NCI-H1048 (cell line): ENCODE data around the gene R3HDM2.
"Not testable (repeated sequence)": the region's sequence is repeated elsewhere in the genome, so short reads cannot be mapped to it uniquely, and the experiment has no call there.

Source experiments
- DNase-seq: peaks from one replicate; lab custom pipeline; 2025; lab: John Stamatoyannopoulos, UW

The R3HDM2 gene

GRCh38 chr12:57426948-57427347, 3.9 kb downstream of the R3HDM2 start:
- DNase-seq, result not testable (repeated sequence)

DNA sequence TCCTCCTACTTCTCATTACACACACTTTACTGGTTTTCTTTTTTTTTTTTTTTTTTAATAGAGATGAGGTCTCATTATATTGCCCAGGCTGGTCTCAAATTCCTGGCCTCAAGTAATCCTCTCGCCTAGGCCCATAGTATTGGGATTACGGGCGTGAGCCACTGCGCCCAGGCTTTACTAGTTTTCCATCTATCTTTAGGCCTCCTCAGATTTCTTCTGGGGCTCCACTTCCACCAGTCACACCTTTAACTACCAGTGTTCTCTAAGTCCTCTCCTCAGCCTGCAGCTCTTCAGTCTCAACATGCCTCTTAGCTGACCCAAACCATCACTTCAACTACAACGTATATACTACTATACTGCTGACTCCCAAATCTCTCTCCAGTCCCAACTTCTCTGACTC, 10.4 kb downstream of the R3HDM2 start:
- no peak for DNase-seq

DNA sequence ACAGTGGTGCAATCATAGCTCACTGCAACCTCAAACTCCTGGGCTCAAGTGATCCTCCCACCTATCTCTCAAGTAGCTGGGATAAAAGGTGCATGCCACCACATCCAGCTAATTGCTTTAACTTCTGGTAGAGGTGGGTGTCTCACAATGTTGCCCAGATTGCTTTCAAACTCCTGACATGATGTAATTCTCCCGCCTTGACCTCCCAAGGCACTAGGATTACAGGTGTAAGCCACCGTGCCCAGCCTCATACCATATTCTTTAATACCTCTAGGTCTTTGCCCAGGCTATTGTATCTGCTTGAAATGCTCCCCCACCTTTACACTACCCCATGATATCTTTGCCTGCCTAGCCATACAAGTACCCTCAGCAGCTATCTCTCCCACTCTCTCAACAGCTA, 11.3 kb downstream of the R3HDM2 start:
- DNase-seq, result no peak

GRCh38 chr12:57418255-57418654, 12.6 kb downstream of the R3HDM2 start:
- DNase-seq, result no peak

GRCh38 chr12:57416039-57416996, 14.5 kb downstream of the R3HDM2 start:
- DNase-seq, result no peak

DNA sequence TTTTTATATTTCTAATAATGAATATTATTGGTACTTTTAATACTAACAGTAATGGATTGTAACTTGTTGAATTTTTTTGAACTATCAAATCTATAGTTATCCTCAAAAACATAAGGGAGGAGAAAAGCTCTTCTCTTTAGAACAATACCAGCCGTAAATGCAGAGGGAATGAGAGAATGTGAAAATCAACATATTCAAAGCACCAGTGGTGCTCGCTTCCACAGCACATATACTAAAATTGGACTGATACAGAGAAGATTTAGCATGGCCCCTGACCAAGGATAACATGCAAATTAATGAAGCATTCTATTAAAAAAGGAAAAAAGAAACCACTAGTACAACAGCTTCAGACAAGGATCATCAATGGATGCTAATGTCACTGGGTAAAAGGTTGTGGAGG, 15.8 kb downstream of the R3HDM2 start:
- no peak for DNase-seq

GRCh38 chr12:57414160-57414559, 16.7 kb downstream of the R3HDM2 start:
- DNase-seq, result not testable (repeated sequence)

DNA sequence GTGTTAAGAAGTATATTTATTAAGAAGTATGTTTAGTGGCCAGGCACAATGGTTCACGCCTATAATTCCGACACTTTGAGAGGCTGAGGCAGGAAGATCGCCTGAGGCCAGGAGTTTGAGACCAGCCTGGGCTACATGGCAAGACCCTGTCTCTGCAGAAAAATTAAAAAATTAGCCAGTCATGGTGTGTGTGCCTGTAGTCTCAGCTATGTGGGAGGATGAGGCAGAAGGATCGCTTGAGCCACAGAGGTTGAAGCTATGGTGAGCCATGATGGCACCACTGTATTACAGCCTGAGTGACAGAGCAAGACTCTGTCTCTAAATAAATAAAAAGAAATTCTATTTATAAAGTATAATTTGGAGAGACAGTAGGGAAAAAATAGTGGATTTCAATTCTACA, 20.3 kb downstream of the R3HDM2 start:
- no peak for DNase-seq

DNA sequence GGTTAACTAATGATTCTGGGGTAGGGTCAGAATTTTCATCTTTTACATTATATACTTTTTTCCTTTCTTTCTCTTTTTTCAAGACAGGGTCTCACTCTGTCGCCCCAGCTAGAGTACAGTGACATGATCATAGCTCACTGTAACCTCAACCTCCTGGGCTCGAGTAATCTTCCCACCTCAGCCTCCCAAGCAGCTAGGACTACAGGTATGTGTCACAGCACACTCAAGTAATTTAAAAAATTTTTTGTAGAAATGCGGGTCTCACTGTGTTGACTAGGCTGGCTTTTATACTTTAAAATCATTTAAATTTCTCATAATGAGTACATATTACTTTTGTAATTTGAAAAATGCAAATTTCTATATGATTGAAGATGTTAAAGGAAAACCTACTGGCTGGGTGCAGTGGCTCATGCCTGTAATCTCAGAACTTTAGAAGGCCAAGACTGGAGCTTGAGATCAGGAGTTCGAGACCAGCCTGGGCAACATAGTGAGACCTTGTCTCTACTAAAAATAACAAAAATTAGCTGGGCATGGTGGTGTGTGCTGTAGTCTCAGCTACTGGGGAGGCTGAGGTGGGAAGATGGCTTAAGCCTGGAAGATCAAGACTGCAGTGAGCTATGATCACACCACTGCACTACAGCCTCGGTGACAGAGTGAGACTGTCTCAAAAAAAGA, 25.7 kb downstream of the R3HDM2 start:
- no peak for DNase-seq

- not testable (repeated sequence) for DNase-seq
These were observed 28.7 kb downstream of the R3HDM2 start for GRCh38 chr12:57402156-57402555.

DNA sequence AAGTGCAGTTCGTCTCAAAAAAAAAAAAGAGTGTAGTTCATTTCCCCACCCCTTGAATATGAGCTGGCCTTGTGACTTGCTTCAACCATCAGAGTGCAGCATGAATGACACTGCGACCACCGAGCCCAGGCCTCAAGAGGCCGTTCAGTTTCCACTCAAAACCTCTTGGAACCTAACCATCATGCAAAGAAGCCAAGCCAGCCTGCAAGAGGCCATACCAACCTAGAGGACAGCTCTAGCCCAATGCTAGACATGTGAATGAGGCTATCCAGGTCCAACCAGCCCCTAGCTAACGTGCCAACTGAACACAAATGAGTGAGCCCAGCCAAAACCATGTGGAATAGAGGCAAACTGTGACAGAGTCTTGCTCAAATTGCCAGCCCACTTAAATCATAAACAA, 29.7 kb downstream of the R3HDM2 start:
- DNase-seq, result no peak

- not testable (repeated sequence) for DNase-seq
These were observed 31.0 kb downstream of the R3HDM2 start for GRCh38 chr12:57399718-57400463.

- no peak for DNase-seq
These were observed 33.4 kb downstream of the R3HDM2 start for GRCh38 chr12:57397441-57397840.

DNA sequence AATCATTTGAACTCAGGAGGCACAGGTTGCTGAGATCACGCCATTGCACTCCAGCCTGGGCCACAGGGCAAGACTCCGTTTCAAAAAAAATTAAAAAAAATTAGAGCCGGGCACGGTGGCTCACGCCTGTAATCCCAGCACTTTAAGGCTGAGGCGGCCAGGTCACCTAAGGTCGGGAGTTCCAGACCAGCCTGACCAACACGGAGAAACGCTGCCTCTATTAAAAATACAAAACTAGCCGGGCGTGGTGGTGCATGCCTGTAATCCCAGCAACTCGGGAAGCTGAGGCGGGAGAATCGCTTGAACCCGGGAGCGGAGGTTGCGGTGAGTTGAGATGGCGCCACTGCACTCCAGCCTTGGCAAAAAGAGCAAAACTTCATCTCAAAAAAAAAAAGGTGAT, 35.7 kb downstream of the R3HDM2 start:
- DNase-seq, result no peak

GRCh38 chr12:57390174-57390573, 40.7 kb downstream of the R3HDM2 start:
- DNase-seq, result no peak

- DNase-seq, result no peak
These were observed 41.8 kb downstream of the R3HDM2 start for GRCh38 chr12:57389033-57389432.

GRCh38 chr12:57388425-57388824, 42.4 kb downstream of the R3HDM2 start:
- DNase-seq, result no peak

- no peak for DNase-seq
These were observed 44.6 kb downstream of the R3HDM2 start for GRCh38 chr12:57386187-57386720.

GRCh38 chr12:57385586-57385985, 45.3 kb downstream of the R3HDM2 start:
- DNase-seq, result no peak

- no peak for DNase-seq
These were observed 46.4 kb downstream of the R3HDM2 start for GRCh38 chr12:57384478-57384877.

DNA sequence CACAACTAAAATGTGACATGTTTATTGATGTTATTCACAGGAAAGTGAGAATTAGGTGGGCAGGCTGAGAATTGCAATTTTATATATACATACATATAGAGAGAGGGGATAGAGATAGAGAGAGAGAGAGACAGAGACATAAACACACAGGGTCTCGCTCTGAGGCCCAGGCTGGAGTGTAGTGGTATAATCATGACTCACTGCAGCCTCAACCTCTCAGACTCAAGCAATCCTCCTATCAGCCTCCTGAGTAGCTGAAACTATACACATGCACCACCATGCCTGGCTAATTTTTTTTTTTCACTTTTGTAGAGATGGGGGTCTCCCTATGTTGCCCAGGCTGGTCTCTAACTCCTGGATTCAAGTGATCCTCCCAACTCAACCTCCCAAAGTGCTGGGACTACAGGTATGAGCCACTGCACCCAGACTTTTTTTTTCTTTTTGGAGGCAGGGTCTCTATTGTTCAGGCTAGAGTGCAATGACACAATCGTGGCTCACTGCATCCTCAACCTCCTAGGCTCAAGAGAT, 49.1 kb downstream of the R3HDM2 start:
- no peak for DNase-seq

- DNase-seq, result no peak
These were observed 50.5 kb downstream of the R3HDM2 start for GRCh38 chr12:57380300-57380699.
